Epithelial cell of esophagus (primary cell): ENCODE data around the gene TSFM.

Experiments
- DNase-seq: peaks from one replicate; pipeline ENCODE4 v3.0.0; 2010; ENCODE audit warnings: low read depth
- H3K4me3 ChIP-seq: 2 replicates; pipeline ENCODE4 v1.5.1; 2011; ENCODE audit warnings: mild to moderate bottlenecking, low read length, control low read depth
- TF ChIP-seq, protein P1 (sequence below): IDR thresholded peaks from 2 replicates; pipeline ENCODE4 v1.5.1; 2011; ENCODE audit warnings: low read depth, mild to moderate bottlenecking, low read length, control low read depth, inconsistent platforms; ENCODE audit not compliant: insufficient read depth; ENCODE audit errors: missing control alignments

The TSFM gene

GRCh38 chr12:57782608-57783465 is at the start of gene TSFM:
TSS of gene TSFM (plus strand) at chr12:57782787. CDS start at chr12:57782802, 15 bp downstream.
- TF ChIP-seq, protein P1, sequence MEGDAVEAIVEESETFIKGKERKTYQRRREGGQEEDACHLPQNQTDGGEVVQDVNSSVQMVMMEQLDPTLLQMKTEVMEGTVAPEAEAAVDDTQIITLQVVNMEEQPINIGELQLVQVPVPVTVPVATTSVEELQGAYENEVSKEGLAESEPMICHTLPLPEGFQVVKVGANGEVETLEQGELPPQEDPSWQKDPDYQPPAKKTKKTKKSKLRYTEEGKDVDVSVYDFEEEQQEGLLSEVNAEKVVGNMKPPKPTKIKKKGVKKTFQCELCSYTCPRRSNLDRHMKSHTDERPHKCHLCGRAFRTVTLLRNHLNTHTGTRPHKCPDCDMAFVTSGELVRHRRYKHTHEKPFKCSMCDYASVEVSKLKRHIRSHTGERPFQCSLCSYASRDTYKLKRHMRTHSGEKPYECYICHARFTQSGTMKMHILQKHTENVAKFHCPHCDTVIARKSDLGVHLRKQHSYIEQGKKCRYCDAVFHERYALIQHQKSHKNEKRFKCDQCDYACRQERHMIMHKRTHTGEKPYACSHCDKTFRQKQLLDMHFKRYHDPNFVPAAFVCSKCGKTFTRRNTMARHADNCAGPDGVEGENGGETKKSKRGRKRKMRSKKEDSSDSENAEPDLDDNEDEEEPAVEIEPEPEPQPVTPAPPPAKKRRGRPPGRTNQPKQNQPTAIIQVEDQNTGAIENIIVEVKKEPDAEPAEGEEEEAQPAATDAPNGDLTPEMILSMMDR = peak; percentile 89
- DNase-seq = peak; percentile 96
- peak within 1 kb of the TSS; percentile 74 for H3K4me3 ChIP-seq

GRCh38 chr12:57733928-57734327 is 48.7 kb upstream of the TSFM start:
- no peak for DNase-seq
- no peak overlapping the region for H3K4me3 ChIP-seq
- TF ChIP-seq, protein P1 = no peak

DNA sequence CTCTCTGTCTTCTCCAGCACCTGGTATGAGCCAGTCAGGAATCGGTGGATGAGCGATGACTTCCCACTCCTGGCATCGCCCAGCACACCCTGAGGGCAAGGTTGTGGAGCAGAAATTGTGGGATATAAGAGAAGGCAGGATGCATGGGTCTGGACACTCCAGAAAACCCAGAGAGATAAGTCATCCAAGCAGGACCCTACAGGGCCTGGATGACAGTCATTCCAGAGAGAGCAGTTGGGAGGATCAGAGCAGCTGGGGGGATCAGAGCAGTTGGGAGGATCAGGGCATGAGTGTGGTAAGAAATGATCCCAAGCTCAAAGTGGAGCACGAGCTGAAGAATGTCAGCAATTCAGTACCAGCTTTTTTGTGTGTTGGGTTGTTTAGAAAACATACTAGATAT is 48.0 kb upstream of the TSFM start:
- no peak overlapping the region for H3K4me3 ChIP-seq
- TF ChIP-seq, protein P1 = no peak
- DNase-seq = peak; percentile 32

DNA sequence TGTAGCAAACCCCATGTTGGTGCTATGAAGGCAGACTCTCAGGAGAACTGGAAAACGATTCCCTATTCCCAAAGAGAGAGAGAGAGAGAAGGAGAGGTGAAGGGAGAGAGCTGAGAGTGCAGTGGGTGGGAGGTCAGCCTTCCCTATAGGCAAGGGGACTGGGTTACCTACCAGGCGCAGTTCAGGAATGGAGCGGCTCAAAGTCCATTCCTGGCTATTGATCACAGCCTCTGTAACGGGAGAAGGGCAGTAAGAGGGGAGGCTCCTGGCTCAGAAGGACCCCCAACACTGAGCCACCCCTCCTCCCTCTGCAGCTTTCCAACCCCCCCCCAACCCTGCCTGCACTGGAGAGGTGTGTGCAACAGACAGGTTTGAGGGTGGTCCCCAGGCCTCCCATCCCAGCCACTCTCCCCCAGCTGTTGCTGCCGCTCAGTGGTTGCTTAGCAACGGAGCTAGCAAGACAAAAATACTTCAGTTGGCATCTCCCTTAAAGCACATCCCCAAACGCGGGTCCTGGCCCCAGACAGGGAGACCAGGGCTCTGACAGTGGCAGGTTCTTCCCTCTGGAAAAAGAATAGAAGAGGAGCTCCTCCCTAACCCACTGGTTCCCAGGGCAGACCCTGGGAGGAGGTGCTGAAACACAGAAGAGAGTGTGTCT is 47.3 kb upstream of the TSFM start:
- TF ChIP-seq, protein P1 = no peak
- no peak for DNase-seq
- H3K4me3 ChIP-seq = no peak overlapping the region

DNA sequence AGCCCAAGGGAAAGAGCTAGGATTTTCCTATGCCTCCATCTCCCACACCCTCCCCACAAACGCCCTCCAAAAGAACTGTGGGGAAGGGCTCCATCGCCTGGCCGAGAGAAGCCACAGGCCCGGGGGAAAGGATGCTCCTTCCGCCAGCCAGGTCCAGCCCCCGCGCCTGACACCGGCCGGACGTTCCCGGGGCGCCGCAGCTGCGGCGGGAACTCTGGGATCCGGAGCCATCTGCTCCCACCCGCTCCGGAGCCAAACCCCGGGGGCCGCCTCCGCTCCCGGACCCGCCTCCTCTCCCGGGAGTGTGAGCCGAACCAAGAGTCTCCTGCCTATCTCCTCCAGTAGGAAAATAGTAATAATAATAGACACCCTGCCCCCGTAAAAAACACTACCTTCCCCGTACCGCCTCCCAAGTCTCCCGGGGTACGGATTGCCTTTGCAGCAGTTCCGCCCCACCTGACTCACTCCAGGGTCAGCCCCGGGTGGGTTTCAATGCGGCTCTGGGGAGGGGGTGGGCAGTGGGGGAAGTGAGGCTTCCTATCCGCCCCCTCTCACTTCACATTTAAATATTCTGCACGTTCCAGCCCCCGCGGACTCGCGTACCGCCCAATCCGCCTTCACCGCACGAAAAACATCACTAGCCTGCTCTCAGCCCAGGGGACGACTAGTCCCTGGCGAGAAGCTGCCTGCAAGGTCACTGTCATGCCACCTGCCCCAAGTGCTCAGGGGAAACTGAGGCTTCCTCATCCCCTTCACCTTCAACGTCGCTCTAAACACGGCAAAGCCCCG is 46.4 kb upstream of the TSFM start:
- TF ChIP-seq, protein P1 = peak; percentile 21
- no peak overlapping the region for H3K4me3 ChIP-seq
- no peak for DNase-seq

DNA sequence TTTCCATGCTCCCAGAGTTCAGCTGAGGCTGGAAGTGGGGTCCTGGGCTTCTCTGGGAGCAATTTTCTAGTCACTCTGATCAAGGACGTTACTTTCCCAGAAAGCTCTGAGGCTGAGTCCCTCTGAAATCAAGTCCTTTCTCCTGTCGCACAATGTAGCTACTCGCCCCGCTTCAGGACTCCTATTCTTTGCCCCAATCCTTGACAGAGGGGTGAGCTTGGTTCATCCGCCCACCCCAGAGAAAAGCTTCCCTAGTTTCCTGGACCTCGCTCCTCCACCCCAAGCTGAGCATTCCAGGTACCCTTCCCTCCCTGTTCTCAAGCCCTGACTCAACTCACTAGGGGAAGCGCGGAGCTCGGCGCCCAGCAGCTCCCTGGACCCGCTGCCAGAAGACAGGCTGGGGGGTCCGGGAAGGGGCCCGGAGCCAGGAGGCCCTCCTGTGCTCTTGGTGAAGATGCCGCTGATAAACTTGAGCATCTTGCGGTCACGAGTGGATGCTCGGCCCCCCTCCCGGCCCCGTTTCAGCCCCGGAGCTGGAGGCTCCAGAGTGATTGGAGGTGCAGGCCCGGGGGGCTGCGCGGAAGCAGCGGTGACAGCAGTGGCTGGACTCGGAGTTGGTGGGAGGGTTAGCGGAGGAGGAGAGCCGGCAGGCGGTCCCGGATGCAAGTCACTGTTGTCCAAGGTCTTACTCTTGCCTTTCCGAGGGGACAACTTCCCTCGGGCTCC is 45.7 kb upstream of the TSFM start:
- no peak for DNase-seq
- no peak overlapping the region for H3K4me3 ChIP-seq
- TF ChIP-seq, protein P1 = no peak
